ENCODE data around the gene ANGPTL5. TPM values are rescaled to one million over a fixed set of nuclear protein-coding genes. Genes with fewer than 3 reads are reported as not detected.

Gene ANGPTL5
- total RNA-seq, 1 experiment from 2014 or later, result not detected

DNA sequence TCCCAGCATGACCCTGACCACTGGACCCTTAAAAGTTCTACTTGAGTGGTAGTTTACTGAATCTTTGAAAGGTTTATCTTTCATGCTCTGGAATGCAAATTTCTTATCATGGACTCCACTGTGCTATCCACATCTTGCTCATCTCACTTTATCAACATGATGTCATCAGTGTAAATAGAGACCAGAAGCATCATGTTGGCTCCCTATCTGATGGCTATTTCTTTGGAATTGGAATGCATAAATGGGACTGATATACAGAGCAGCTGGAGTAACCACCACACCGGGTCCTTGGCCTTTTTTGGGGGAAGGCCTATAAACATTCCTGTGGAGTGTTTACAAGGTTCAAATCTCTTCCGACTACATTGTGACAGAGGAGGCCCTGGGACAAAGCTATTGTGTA is 75.6 kb downstream of the ANGPTL5 start:
- Histone ChIP-seq H3K4me3 (ENCODE audit: low read depth, low read length, poor library complexity, severe bottlenecking) (no peak overlapping the region), H3K27me3 (replicated peaks; ENCODE audit: insufficient read depth, low read depth, low read length, poor library complexity) (no peaks in the 10 kb centered on the region), H3K4me1 (ENCODE audit: insufficient read depth, low read length, poor library complexity, severe bottlenecking) (no peaks in the 10 kb centered on the region), H3K27ac (ENCODE audit: low read depth, low read length, poor library complexity, severe bottlenecking) (no peak overlapping the region), H3K36me3 (ENCODE audit: insufficient read depth, low read length, poor library complexity, severe bottlenecking) (no peaks in the 10 kb centered on the region), H3K9me3 (ENCODE audit: low read depth, low read length, poor library complexity, severe bottlenecking) (no peaks in the 10 kb centered on the region)
- TF ChIP-seq, protein P1, sequence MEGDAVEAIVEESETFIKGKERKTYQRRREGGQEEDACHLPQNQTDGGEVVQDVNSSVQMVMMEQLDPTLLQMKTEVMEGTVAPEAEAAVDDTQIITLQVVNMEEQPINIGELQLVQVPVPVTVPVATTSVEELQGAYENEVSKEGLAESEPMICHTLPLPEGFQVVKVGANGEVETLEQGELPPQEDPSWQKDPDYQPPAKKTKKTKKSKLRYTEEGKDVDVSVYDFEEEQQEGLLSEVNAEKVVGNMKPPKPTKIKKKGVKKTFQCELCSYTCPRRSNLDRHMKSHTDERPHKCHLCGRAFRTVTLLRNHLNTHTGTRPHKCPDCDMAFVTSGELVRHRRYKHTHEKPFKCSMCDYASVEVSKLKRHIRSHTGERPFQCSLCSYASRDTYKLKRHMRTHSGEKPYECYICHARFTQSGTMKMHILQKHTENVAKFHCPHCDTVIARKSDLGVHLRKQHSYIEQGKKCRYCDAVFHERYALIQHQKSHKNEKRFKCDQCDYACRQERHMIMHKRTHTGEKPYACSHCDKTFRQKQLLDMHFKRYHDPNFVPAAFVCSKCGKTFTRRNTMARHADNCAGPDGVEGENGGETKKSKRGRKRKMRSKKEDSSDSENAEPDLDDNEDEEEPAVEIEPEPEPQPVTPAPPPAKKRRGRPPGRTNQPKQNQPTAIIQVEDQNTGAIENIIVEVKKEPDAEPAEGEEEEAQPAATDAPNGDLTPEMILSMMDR (conservative IDR thresholded peaks at IDR 0.05; ENCODE audit: low read depth, low read length), result no peak
- TF ChIP-seq EZH2 (IDR thresholded peaks at IDR 0.05; ENCODE audit: borderline replicate concordance, low read depth, low read length, poor library complexity, severe bottlenecking), result no peak
- POLR2A ChIA-PET (ENCODE audit: low non-redundant PET), result no interaction called here
- DNase-seq (ENCODE audit: low spot score), result no peak
- BruUV-seq (replicated peaks), result no TSS peak
- CTCF ChIA-PET, result no interaction called here
- intact Hi-C loops (cut with micrococcal nuclease; ENCODE audit: unreplicated experiment), result no loop called here

Other genes with a start within 250 kb of the ANGPTL5 start
- 2.3 and 3.1 TPM in 2 replicates for gene CEP126, start 1.5 kb downstream of the ANGPTL5 start, total RNA-seq (2021)
- gene CFAP300, start 130.9 kb upstream of the ANGPTL5 start, total RNA-seq (2021), result 10.9 and 11.3 TPM in 2 replicates
- gene YAP1, start 193.9 kb upstream of the ANGPTL5 start, total RNA-seq (2021), result 124 and 134 TPM in 2 replicates

Data from A673 (cell line).